GM12892 (cell line): ENCODE data around the gene LRP1-AS.

Source experiments
- POLR2A ChIP-seq: IDR thresholded peaks from 2 replicates; pipeline ENCODE4 v1.6.1; 2011; ENCODE audit warnings: low read depth, low read length, control low read depth
- POLR2AphosphoS5 ChIP-seq: IDR thresholded peaks from 2 replicates; pipeline ENCODE4 v1.6.1; 2011; ENCODE audit warnings: low read depth, low read length, control low read depth
- TAF1 ChIP-seq: IDR thresholded peaks from 2 replicates; pipeline ENCODE4 v1.6.1; 2011; ENCODE audit warnings: low read depth, mild to moderate bottlenecking, control low read depth, low read length, borderline replicate concordance

- no peak for TF ChIP-seq POLR2AphosphoS5
- no peak; the same call in 1 of the 2 replicates for TF ChIP-seq POLR2A
- no peak for TF ChIP-seq TAF1
Observed at GRCh38 chr12:57099047-57099714, 48.2 kb downstream of the LRP1-AS start.
